Measurements from ENCODE around the gene L3MBTL4.

L3MBTL4 gene

DNA sequence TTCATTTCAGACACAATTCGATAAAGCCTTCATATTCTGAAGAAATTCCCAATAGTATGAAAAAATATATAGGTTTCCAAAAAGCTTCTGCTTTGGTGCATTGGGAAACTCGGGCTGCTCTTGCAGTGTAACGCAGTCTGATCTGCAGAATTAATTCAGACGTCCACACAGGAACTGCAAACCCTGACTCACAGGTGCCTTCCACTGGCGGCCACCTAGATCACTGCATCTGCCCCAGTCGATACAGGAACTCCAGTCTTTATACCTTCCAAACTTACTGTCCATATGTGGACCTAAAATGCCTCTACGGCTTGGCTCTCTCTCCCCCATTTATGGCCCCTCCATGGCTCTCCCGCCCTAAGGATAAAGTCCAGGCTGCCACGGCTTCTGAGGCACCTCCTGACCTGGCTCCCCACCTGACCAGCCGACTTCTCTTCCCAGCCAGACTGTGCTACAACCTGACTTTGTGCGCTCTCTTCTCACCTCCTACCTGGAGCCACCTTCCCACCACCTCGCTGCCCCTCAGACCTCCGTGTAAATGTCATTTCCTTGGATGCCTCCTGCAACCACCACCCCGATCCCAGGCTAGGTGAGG is 39.7 kb downstream of the L3MBTL4 start:
- DNase-seq (ENCODE audit: low read depth) = no peak
- H3K4me3 ChIP-seq (replicated peaks; ENCODE audit: low read depth, low read length) = no peak overlapping the region
- TF ChIP-seq, protein P1, sequence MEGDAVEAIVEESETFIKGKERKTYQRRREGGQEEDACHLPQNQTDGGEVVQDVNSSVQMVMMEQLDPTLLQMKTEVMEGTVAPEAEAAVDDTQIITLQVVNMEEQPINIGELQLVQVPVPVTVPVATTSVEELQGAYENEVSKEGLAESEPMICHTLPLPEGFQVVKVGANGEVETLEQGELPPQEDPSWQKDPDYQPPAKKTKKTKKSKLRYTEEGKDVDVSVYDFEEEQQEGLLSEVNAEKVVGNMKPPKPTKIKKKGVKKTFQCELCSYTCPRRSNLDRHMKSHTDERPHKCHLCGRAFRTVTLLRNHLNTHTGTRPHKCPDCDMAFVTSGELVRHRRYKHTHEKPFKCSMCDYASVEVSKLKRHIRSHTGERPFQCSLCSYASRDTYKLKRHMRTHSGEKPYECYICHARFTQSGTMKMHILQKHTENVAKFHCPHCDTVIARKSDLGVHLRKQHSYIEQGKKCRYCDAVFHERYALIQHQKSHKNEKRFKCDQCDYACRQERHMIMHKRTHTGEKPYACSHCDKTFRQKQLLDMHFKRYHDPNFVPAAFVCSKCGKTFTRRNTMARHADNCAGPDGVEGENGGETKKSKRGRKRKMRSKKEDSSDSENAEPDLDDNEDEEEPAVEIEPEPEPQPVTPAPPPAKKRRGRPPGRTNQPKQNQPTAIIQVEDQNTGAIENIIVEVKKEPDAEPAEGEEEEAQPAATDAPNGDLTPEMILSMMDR (IDR thresholded peaks at IDR 0.05; ENCODE audit: low read length, missing control alignments) = no peak

DNA sequence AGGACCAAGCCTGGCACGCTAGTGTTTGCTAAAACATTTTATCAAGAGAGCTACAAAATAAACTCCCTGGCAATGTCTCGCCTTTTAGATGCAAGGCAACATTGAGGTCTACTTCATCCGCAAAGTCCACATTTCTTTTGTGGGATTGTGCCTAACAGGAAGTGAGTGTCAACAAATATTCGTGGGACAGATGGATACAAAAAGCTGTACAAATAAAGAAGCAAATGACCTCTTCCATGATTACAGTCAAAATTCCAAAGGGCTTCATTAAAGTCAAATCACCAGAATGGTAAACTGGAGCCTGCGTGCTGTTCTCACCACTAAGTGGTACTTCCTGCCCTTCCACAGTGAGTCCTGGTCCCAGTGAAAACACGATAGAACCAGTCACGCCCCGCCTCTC is 40.4 kb downstream of the L3MBTL4 start:
- TF ChIP-seq, protein P1 (IDR thresholded peaks at IDR 0.05; ENCODE audit: low read length, missing control alignments) = no peak
- DNase-seq (ENCODE audit: low read depth) = no peak
- no peak overlapping the region for H3K4me3 ChIP-seq (replicated peaks; ENCODE audit: low read depth, low read length)

DNA sequence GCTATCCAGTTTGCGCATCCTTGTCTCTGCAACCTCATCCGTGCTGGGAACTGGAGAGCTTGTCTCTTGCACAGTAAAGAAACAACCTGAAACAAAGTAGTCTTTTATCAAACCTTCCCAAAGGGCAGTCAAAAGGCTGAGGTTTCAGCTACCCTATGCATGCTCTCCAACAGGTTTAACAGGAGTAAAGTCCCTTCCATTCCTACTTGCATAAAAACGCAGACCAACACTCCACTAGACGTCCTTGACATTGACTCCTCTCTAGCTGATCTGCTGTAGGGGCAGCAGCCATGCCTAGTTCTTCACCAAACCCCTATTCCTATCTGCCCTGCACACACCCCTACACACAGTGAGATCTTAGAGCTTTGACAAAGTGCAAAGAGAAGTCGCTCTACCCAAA is 41.5 kb downstream of the L3MBTL4 start:
- DNase-seq (ENCODE audit: low read depth) = no peak
- no peak overlapping the region for H3K4me3 ChIP-seq (replicated peaks; ENCODE audit: low read depth, low read length)
- TF ChIP-seq, protein P1 (IDR thresholded peaks at IDR 0.05; ENCODE audit: low read length, missing control alignments) = no peak

DNA sequence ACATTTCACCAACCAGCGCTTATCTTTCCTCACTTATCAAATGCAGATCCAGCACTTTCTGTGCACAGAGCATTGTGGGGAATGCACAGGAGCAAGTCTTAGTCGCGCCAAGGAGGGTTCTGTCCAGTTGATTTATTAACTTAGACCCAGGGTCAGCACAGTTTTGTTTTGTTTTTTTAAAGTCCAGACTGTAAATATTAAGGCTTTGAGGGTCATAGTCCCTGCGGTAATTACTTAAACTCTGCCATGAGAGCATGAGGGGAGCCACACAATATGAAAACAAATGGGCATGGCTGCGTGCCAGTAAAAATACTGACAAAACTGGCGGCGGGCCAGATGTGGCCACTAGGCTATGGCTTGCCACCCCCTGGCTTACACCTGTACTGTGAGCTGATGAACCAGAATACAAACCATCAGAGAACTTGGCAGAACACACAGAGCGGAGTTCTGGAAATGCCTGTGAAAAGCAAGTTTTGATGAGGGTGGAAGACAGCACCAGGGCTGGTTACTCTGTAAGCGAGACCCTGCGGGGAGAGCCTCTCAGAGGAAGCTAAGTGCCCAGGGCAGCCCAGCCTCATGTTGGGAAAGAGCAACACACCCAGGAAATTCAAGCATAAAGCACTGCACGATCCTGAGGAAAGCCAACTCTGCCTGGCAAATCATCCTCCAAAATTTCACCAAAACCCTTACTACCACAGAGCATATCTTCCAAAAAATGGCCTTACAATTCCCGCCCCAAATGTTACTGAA is 43.6 kb downstream of the L3MBTL4 start:
- TF ChIP-seq, protein P1 (IDR thresholded peaks at IDR 0.05; ENCODE audit: low read length, missing control alignments) = no peak
- DNase-seq (ENCODE audit: low read depth) = no peak
- H3K4me3 ChIP-seq (replicated peaks; ENCODE audit: low read depth, low read length) = no peak overlapping the region

DNA sequence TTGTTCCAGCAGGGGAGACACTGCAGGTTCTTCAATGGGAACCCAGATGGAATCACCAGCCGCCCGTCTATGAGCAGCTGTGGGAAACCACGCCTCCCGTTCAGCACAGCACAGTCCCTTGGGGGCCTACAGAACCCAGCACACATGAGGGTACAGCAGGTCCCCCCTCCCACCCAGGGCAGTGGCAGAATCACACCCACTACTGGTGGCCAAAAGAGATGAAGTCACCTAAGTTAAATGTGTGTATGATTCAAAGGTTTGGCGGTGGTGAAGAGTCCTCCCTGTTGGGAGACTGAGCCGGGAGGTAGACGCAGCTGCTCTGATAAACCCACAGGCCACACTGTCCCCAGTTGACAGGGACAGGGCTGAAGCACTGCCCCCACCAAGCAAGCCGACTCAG is 44.3 kb downstream of the L3MBTL4 start:
- DNase-seq (ENCODE audit: low read depth) = no peak
- TF ChIP-seq, protein P1 (IDR thresholded peaks at IDR 0.05; ENCODE audit: low read length, missing control alignments) = no peak
- H3K4me3 ChIP-seq (replicated peaks; ENCODE audit: low read depth, low read length) = no peak overlapping the region

DNA sequence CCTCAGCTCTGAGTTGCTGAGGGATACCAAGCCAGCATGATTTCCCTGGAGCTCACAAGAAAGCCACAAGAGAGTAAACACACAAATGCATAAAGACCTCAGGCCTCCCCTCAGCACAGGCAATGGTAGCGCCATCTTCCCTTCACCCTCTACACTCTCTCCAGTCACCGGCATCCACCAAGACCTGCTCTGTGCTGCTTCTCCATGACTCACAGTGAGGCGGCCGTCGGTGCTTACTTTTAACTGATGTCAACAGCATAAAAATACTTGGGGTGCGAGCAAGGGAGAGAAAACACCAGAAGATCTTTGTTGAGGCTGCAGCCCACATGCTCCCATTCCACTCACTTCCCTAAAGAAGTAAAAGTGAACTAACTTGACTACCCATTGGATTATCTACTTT is 46.7 kb downstream of the L3MBTL4 start:
- no peak overlapping the region for H3K4me3 ChIP-seq (replicated peaks; ENCODE audit: low read depth, low read length)
- TF ChIP-seq, protein P1 (IDR thresholded peaks at IDR 0.05; ENCODE audit: low read length, missing control alignments) = no peak
- DNase-seq (ENCODE audit: low read depth) = no peak

DNA sequence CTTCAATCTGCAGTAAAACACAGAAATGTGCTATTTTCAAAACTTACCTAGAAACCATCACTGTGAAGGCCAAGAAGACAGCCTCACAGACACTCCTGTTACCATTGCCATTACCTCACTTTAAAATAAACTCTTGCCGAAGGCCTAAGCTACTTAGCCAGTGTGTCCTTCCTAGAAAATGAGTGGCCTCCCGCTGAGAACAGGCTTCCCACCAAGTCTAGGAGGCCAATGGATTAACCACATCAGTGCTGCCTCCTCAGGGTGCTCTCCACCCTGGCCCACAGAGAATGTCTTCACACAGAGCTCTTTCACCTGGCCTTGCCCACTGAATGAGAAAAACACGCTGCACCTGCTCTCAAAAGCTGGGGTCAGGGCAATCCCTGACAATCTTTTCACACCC is 47.5 kb downstream of the L3MBTL4 start:
- H3K4me3 ChIP-seq (replicated peaks; ENCODE audit: low read depth, low read length) = no peak overlapping the region
- no peak for DNase-seq (ENCODE audit: low read depth)
- TF ChIP-seq, protein P1 (IDR thresholded peaks at IDR 0.05; ENCODE audit: low read length, missing control alignments) = no peak
